K562 (cell line): Measurements from ENCODE around the gene TGFBR3L. TPM values are rescaled to one million over a fixed set of nuclear protein-coding genes. Genes with fewer than 3 reads are reported as not detected.

Experiments used
- CHAMP1 ChIP-seq: fragments of 450-650 bp; IDR thresholded peaks from 2 replicates; pipeline ENCODE4 v1.6.1; 2016; ENCODE audit warnings: mild to moderate bottlenecking
- CHD4 ChIP-seq: fragments of 200-600 bp; sonication (generic); IDR thresholded peaks from 3 replicates; pipeline ENCODE4 v1.6.1; 2012; ENCODE audit warnings: low read depth, mild to moderate bottlenecking, mixed read lengths, low read length, inconsistent platforms; ENCODE audit not compliant: insufficient read depth, insufficient replicate concordance, poor library complexity, severe bottlenecking
- CREBBP ChIP-seq: IDR thresholded peaks from one replicate; pipeline ENCODE4 v1.6.1; 2012; ENCODE audit warnings: low read depth, mild to moderate bottlenecking, control low read depth, inconsistent platforms, low read length
- CREM ChIP-seq: IDR thresholded peaks from 2 replicates; pipeline ENCODE4 v1.6.1; 2014; ENCODE audit warnings: antibody characterized with exemption, low read depth
- CSDE1 ChIP-seq, 2 experiments: fragments of 450-650 bp; IDR thresholded peaks; 2 replicates each; pipeline ENCODE4 v1.6.1; 2016; ENCODE audit warnings: mild to moderate bottlenecking in 1 of 2
- GTF2F1 ChIP-seq: IDR thresholded peaks from 2 replicates; pipeline ENCODE4 v1.6.1; 2011; ENCODE audit warnings: low read depth, low read length, improper control_type of control experiment
- HCFC1 ChIP-seq: IDR thresholded peaks from 2 replicates; pipeline ENCODE4 v1.6.1; 2012; ENCODE audit warnings: low read depth, low read length, improper control_type of control experiment
- JUND ChIP-seq, 2 experiments: IDR thresholded peaks; 2 replicates in 1 of 2; 3 replicates in 1 of 2; pipeline ENCODE4 v1.6.1; 2011; ENCODE audit warnings: borderline replicate concordance in 2 of 2, low read depth in 2 of 2, low read length in 2 of 2, improper control_type of control experiment in 1 of 2, missing biosample characterization in 1 of 2, missing genetic modification characterization in 1 of 2, missing genetic modification reagents in 1 of 2
- KDM5B ChIP-seq: fragments of 200-600 bp; sonication (generic); IDR thresholded peaks from 2 replicates; pipeline ENCODE4 v1.6.1; 2012; ENCODE audit warnings: low read depth, mild to moderate bottlenecking, moderate library complexity, low read length, control low read depth, inconsistent platforms; ENCODE audit not compliant: insufficient replicate concordance
- MCM7 ChIP-seq, 2 experiments: fragments of 450-650 bp; IDR thresholded peaks; 2 replicates each; pipeline ENCODE4 v1.6.1; 2016 to 2018
- MXI1 ChIP-seq: IDR thresholded peaks from 2 replicates; pipeline ENCODE4 v1.6.1; 2011; ENCODE audit warnings: low read depth, mild to moderate bottlenecking, improper control_type of control experiment, low read length
- MYNN ChIP-seq, 2 experiments: sonication (generic); formaldehyde crosslinking in 1 of 2; IDR thresholded peaks; 2 replicates each; pipeline versions ENCODE4 v1.5.0 to v1.6.1; 2016 to 2020; ENCODE audit warnings: antibody characterized with exemption in 1 of 2, missing genetic modification reagents in 1 of 2
- PRPF4 ChIP-seq: fragments of 200-400 bp; formaldehyde crosslinking; IDR thresholded peaks from one replicate; pipeline ENCODE4 v1.6.1; 2017; ENCODE audit warnings: low read length, low read depth, mild to moderate bottlenecking; ENCODE audit not compliant: insufficient read depth, poor library complexity, severe bottlenecking
- RBM17 ChIP-seq: fragments of 200-400 bp; formaldehyde crosslinking; IDR thresholded peaks from 2 replicates; pipeline ENCODE4 v1.6.1; 2017; ENCODE audit warnings: low read depth, mild to moderate bottlenecking, low read length, borderline replicate concordance
- RUNX1 ChIP-seq: sonication (generic); IDR thresholded peaks from 2 replicates; pipeline ENCODE4 v1.6.1; 2016; ENCODE audit warnings: antibody characterized with exemption, low read depth
- TAF15 ChIP-seq: fragments of 200-400 bp; formaldehyde crosslinking; IDR thresholded peaks from 2 replicates; pipeline ENCODE4 v1.6.1; 2017; ENCODE audit warnings: mild to moderate bottlenecking, low read depth, low read length, moderate library complexity
- TBP ChIP-seq: optimal IDR thresholded peaks from 2 replicates; pipeline ENCODE3; 2011; ENCODE audit warnings: low read depth, low read length, improper control_type of control experiment
- TGIF2 ChIP-seq: sonication (generic); formaldehyde crosslinking; IDR thresholded peaks from 2 replicates; pipeline ENCODE4 v1.8.1; 2022; ENCODE audit warnings: mild to moderate bottlenecking, missing genetic modification reagents, moderate library complexity
- TOE1 ChIP-seq, 2 experiments: fragments of 450-650 bp in 1 of 2; sonication (generic) in 1 of 2; formaldehyde crosslinking in 1 of 2; IDR thresholded peaks; 2 replicates each; pipeline versions ENCODE4 v1.7.1 to v1.8.0; 2016 to 2022; ENCODE audit warnings: borderline replicate concordance in 2 of 2, mild to moderate bottlenecking in 2 of 2, antibody characterized with exemption in 1 of 2, inconsistent platforms in 1 of 2, low read depth in 1 of 2, missing genetic modification reagents in 1 of 2, moderate library complexity in 1 of 2
- ZKSCAN1 ChIP-seq: fragments of 150-350 bp; IDR thresholded peaks from 2 replicates; pipeline ENCODE4 v1.6.1; 2016; ENCODE audit warnings: low read depth, low read length
- ZNF184 ChIP-seq: sonication (generic); formaldehyde crosslinking; IDR thresholded peaks from 2 replicates; pipeline ENCODE4 v1.5.0; 2020; ENCODE audit warnings: missing genetic modification reagents
- ZNF3 ChIP-seq: fragments of 250-450 bp; sonication (Bioruptor Pico); IDR thresholded peaks from 2 replicates; pipeline ENCODE4 v1.5.0; 2021; ENCODE audit warnings: mild to moderate bottlenecking, moderate library complexity
- ZNF354B ChIP-seq: fragments of 250-450 bp; sonication (Bioruptor Pico); IDR thresholded peaks from 2 replicates; pipeline ENCODE4 v1.4.0; 2020
- polyA plus RNA-seq, 8 experiments: library from polyadenylated mRNA; depleted of rRNA in 4 of 8; stranded (reverse) in 5 of 8; unstranded in 3 of 8; fragments of >200 nt; fragmentation: Nextera tagmentation in 2 of 8; fragmentation: Illumina TruSeq in 1 of 8; extraction: Ambion mirVana in 2 of 8; extraction: Trizol in 1 of 8; gene quantifications; 2 replicates each; pipeline versions ENCODE4 v1.2.1 to v1.2.3, GENCODE V29; 2011 to 2014; ENCODE audit warnings: inconsistent platforms in 1 of 8, missing spikeins in 1 of 8
- total RNA-seq, 7 experiments: library from RNA; depleted of rRNA in 6 of 7; stranded (reverse); fragments of >200 nt in 6 of 7; fragmentation: Illumina TruSeq in 2 of 7; extraction: Trizol in 2 of 7; gene quantifications; 2 replicates each; pipeline versions ENCODE4 v1.2.1 to v1.2.3, GENCODE V29; 2011 to 2021; ENCODE audit warnings: low replicate concordance in 1 of 7
- TF ChIP-seq, protein P1 (sequence below): fragments of 250-450 bp; sonication (Bioruptor Pico); IDR thresholded peaks from 2 replicates; pipeline ENCODE4 v1.4.0; 2020; ENCODE audit warnings: mild to moderate bottlenecking, moderate library complexity, borderline replicate concordance

The TGFBR3L gene
- total and polyA plus RNA-seq, 9 of the 15 experiments (the other 6 are each of a cell fraction or from before 2014, with no cell fraction given): not detected

DNA sequence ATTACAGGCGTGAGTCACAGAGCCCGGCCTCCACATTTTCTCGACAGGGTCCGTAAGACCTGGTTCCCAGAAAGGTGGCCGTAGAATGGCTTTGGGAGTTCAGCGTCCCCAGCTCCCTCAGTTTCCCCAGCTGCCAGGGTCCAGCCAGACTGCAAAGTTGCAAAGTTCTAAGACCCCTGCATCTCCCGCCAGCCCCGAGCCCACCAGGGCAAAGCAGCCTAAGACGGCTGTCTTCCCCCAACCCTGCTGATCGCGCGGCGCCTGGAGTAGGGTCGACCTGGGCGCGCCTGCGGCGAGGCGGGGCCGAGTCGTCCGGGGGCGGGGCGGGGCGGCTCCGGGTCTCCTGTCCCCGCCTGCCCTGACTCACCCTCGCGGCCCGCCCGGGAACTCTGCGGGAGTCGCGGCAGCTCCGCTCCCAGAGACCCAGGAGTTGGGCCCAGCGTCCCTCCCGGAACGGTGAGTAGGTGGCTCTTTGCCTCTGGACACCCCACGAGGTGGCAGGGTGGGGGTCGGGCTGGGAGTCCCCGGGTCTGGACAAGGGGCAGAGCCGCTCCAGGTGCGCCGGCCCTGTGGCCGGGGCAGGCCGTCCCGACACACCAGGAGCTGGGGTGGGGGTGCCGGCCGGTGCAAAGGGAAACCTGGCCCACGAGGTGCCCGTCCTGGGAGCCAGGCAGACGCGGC lies 26.3 kb upstream of the TGFBR3L start, which contains the start of gene LRRC8E (continued):
- TF ChIP-seq, protein P1, sequence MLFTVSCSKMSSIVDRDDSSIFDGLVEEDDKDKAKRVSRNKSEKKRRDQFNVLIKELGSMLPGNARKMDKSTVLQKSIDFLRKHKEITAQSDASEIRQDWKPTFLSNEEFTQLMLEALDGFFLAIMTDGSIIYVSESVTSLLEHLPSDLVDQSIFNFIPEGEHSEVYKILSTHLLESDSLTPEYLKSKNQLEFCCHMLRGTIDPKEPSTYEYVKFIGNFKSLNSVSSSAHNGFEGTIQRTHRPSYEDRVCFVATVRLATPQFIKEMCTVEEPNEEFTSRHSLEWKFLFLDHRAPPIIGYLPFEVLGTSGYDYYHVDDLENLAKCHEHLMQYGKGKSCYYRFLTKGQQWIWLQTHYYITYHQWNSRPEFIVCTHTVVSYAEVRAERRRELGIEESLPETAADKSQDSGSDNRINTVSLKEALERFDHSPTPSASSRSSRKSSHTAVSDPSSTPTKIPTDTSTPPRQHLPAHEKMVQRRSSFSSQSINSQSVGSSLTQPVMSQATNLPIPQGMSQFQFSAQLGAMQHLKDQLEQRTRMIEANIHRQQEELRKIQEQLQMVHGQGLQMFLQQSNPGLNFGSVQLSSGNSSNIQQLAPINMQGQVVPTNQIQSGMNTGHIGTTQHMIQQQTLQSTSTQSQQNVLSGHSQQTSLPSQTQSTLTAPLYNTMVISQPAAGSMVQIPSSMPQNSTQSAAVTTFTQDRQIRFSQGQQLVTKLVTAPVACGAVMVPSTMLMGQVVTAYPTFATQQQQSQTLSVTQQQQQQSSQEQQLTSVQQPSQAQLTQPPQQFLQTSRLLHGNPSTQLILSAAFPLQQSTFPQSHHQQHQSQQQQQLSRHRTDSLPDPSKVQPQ: no peak
- TF ChIP-seq JUND (IDR thresholded peaks at IDR 0.05; ENCODE audit: borderline replicate concordance, low read depth, low read length) (peak; percentile 72), JUND (tag; IDR thresholded peaks at IDR 0.05; ENCODE audit: borderline replicate concordance, low read depth, low read length) (peak; percentile 54; the same call in 1 of the 3 replicates), CREBBP (no peak), RUNX1 (no peak), CSDE1 (IDR thresholded peaks at IDR 0.05) (no peak), TOE1 (IDR thresholded peaks at IDR 0.05; ENCODE audit: borderline replicate concordance) (no peak), TOE1 (CRISPR knock-in tag; IDR thresholded peaks at IDR 0.05; ENCODE audit: borderline replicate concordance, low read depth) (no peak), TBP (peak; percentile 59), ZKSCAN1 (no peak), PRPF4 (no peak), MCM7 (IDR thresholded peaks at IDR 0.05) (no peak), RBM17 (no peak), CHAMP1 (no peak), HCFC1 (no peak), KDM5B (peak; percentile 86), CHD4 (no peak), CREM (peak; percentile 14; the same call in 1 of the 2 replicates), GTF2F1 (no peak), TGIF2 (CRISPR knock-in tag) (no peak), ZNF3 (no peak), MYNN (IDR thresholded peaks at IDR 0.05) (no peak), MYNN (CRISPR knock-in tag; IDR thresholded peaks at IDR 0.05) (no peak), MXI1 (no peak), TAF15 (no peak), ZNF184 (CRISPR knock-in tag) (no peak), ZNF354B (no peak)
